ENCODE data around the gene FADS2. TPM values are rescaled to one million over a fixed set of nuclear protein-coding genes. Genes with fewer than 3 reads are reported as not detected.

Gene FADS2
- total and polyA plus RNA-seq, 2 of the 13 experiments (the other 11 are each of a cell fraction or from before 2014, with no cell fraction given), result 90.1 to 124 TPM

DNA sequence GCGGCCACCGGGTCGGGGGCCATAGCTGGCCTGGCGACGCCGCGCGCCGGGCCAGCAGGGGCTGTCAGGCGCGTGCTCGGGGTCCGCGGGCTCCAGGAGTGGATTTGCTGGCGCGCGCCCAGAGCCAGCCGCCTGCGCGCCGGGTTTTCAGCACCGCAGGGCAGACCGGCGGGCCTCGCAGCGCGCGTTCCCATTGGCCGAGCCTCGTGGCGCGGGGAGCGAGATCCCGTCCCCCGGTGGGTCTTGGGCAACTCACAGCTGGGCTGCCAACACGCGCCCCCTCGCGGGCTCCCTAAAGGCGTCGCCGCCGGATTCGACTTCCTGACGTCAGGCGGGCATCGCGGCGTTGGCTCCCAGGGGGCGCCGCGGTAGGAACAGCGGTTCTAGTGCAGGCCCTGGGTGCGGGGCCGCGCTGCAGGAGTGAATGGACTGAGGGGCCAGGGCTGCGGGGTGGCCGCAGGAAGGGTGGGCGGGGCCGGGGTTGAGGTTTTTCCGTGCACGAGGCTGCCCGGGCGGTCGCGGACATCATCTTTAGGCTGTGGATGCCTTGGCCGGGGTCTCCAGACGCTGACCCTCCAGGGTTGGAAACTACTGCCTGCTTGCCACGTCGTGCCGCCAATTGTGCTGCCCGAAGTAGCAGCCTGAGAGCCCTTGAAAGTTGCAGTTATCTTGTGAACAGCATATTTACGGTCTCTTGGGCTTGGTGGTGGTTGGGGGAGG lies 11.2 kb upstream of the FADS2 start, which contains the start of gene FADS1 (continued):
- TF ChIP-seq, protein P1, sequence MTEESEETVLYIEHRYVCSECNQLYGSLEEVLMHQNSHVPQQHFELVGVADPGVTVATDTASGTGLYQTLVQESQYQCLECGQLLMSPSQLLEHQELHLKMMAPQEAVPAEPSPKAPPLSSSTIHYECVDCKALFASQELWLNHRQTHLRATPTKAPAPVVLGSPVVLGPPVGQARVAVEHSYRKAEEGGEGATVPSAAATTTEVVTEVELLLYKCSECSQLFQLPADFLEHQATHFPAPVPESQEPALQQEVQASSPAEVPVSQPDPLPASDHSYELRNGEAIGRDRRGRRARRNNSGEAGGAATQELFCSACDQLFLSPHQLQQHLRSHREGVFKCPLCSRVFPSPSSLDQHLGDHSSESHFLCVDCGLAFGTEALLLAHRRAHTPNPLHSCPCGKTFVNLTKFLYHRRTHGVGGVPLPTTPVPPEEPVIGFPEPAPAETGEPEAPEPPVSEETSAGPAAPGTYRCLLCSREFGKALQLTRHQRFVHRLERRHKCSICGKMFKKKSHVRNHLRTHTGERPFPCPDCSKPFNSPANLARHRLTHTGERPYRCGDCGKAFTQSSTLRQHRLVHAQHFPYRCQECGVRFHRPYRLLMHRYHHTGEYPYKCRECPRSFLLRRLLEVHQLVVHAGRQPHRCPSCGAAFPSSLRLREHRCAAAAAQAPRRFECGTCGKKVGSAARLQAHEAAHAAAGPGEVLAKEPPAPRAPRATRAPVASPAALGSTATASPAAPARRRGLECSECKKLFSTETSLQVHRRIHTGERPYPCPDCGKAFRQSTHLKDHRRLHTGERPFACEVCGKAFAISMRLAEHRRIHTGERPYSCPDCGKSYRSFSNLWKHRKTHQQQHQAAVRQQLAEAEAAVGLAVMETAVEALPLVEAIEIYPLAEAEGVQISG (CRISPR knock-in tag; IDR thresholded peaks at IDR 0.05), result peak; percentile 74; the same call in 1 of the 2 replicates
- TF ChIP-seq, protein P2, sequence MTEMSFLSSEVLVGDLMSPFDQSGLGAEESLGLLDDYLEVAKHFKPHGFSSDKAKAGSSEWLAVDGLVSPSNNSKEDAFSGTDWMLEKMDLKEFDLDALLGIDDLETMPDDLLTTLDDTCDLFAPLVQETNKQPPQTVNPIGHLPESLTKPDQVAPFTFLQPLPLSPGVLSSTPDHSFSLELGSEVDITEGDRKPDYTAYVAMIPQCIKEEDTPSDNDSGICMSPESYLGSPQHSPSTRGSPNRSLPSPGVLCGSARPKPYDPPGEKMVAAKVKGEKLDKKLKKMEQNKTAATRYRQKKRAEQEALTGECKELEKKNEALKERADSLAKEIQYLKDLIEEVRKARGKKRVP (CRISPR knock-in tag; IDR thresholded peaks at IDR 0.05), result peak in 1 of 2 experiments; percentile 58; a peak in 2 of 4 replicates
- TF ChIP-seq, protein P3, sequence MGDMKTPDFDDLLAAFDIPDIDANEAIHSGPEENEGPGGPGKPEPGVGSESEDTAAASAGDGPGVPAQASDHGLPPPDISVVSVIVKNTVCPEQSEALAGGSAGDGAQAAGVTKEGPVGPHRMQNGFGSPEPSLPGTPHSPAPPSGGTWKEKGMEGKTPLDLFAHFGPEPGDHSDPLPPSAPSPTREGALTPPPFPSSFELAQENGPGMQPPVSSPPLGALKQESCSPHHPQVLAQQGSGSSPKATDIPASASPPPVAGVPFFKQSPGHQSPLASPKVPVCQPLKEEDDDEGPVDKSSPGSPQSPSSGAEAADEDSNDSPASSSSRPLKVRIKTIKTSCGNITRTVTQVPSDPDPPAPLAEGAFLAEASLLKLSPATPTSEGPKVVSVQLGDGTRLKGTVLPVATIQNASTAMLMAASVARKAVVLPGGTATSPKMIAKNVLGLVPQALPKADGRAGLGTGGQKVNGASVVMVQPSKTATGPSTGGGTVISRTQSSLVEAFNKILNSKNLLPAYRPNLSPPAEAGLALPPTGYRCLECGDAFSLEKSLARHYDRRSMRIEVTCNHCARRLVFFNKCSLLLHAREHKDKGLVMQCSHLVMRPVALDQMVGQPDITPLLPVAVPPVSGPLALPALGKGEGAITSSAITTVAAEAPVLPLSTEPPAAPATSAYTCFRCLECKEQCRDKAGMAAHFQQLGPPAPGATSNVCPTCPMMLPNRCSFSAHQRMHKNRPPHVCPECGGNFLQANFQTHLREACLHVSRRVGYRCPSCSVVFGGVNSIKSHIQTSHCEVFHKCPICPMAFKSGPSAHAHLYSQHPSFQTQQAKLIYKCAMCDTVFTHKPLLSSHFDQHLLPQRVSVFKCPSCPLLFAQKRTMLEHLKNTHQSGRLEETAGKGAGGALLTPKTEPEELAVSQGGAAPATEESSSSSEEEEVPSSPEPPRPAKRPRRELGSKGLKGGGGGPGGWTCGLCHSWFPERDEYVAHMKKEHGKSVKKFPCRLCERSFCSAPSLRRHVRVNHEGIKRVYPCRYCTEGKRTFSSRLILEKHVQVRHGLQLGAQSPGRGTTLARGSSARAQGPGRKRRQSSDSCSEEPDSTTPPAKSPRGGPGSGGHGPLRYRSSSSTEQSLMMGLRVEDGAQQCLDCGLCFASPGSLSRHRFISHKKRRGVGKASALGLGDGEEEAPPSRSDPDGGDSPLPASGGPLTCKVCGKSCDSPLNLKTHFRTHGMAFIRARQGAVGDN (CRISPR knock-in tag; IDR thresholded peaks at IDR 0.05), result peak; percentile 97
- TF ChIP-seq, protein P4, sequence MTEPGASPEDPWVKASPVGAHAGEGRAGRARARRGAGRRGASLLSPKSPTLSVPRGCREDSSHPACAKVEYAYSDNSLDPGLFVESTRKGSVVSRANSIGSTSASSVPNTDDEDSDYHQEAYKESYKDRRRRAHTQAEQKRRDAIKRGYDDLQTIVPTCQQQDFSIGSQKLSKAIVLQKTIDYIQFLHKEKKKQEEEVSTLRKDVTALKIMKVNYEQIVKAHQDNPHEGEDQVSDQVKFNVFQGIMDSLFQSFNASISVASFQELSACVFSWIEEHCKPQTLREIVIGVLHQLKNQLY (CRISPR knock-in tag; IDR thresholded peaks at IDR 0.05), result peak; percentile 35; the same call in 1 of the 2 replicates
- TF ChIP-seq CHD2 (IDR thresholded peaks at IDR 0.05; ENCODE audit: low read depth, low read length) (peak; percentile 93), ZNF75D (CRISPR knock-in tag; IDR thresholded peaks at IDR 0.05; ENCODE audit: borderline replicate concordance) (no peak), SPEN (CRISPR knock-in tag; IDR thresholded peaks at IDR 0.05; ENCODE audit: low read depth) (peak; percentile 93), ZNF549 (CRISPR knock-in tag; IDR thresholded peaks at IDR 0.05) (no peak), ZNF10 (CRISPR knock-in tag; IDR thresholded peaks at IDR 0.05; ENCODE audit: borderline replicate concordance, low read depth) (no peak), ZNF44 (CRISPR knock-in tag; IDR thresholded peaks at IDR 0.05) (no peak), ZNF614 (CRISPR knock-in tag; IDR thresholded peaks at IDR 0.05; ENCODE audit: borderline replicate concordance) (peak; percentile 39; the same call in 1 of the 2 replicates), ZBTB8A (CRISPR knock-in tag; IDR thresholded peaks at IDR 0.05; ENCODE audit: borderline replicate concordance, low read depth) (peak; percentile 87; the same call in 1 of the 2 replicates), HNRNPUL1 (IDR thresholded peaks at IDR 0.05; ENCODE audit: low read depth, low read length) (0 out of 2 replicates have a peak, but pooled peaks have one; percentile 71), DNMT3B (CRISPR knock-in tag; conservative IDR thresholded peaks at IDR 0.05) (no peak), ARNT2 (CRISPR knock-in tag; IDR thresholded peaks at IDR 0.05; ENCODE audit: low read depth) (peak; percentile 97; the same call in 1 of the 2 replicates), MYNN (CRISPR knock-in tag; IDR thresholded peaks at IDR 0.05; ENCODE audit: low read depth) (peak; percentile 66; the same call in 1 of the 2 replicates)
- TF ChIP-seq, protein P5, sequence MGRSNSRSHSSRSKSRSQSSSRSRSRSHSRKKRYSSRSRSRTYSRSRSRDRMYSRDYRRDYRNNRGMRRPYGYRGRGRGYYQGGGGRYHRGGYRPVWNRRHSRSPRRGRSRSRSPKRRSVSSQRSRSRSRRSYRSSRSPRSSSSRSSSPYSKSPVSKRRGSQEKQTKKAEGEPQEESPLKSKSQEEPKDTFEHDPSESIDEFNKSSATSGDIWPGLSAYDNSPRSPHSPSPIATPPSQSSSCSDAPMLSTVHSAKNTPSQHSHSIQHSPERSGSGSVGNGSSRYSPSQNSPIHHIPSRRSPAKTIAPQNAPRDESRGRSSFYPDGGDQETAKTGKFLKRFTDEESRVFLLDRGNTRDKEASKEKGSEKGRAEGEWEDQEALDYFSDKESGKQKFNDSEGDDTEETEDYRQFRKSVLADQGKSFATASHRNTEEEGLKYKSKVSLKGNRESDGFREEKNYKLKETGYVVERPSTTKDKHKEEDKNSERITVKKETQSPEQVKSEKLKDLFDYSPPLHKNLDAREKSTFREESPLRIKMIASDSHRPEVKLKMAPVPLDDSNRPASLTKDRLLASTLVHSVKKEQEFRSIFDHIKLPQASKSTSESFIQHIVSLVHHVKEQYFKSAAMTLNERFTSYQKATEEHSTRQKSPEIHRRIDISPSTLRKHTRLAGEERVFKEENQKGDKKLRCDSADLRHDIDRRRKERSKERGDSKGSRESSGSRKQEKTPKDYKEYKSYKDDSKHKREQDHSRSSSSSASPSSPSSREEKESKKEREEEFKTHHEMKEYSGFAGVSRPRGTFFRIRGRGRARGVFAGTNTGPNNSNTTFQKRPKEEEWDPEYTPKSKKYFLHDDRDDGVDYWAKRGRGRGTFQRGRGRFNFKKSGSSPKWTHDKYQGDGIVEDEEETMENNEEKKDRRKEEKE (IDR thresholded peaks at IDR 0.05), result no peak

All from HepG2 (cell line).